HG03342 (cell line): ENCODE results near the gene GP1BB.
A peak's percentile ranks its signal among the peaks of the same experiment; 100 is the strongest.

Experiments
- ATAC-seq: cut with Tn5 transposase; IDR thresholded peaks from one replicate; pipeline ENCODE4 v1.9.1; 2021; ENCODE audit warnings: mild to moderate bottlenecking, moderate library complexity; ENCODE audit not compliant: unreplicated experiment

The GP1BB gene

GRCh38 chr22:19713650-19714311 lies 9.6 kb upstream of the GP1BB start:
- no peak for ATAC-seq

- ATAC-seq, result no peak
These were observed 8.8 kb upstream of the GP1BB start, which contains the start of gene SEPTIN5 for GRCh38 chr22:19714312-19715187. SEPTIN5 (plus strand) TSS chr22:19714503; CDS start chr22:19714589, 86 bp downstream.

GRCh38 chr22:19715188-19715930 lies 8.0 kb upstream of the GP1BB start:
- no peak for ATAC-seq

GRCh38 chr22:19716041-19716828 lies 7.1 kb upstream of the GP1BB start:
- ATAC-seq, result no peak

GRCh38 chr22:19716829-19717105 lies 6.6 kb upstream of the GP1BB start:
- no peak for ATAC-seq

GRCh38 chr22:19717181-19717580 lies 6.2 kb upstream of the GP1BB start:
- no peak for ATAC-seq

GRCh38 chr22:19717691-19718455 lies 5.5 kb upstream of the GP1BB start:
- ATAC-seq, result peak; percentile 64

- ATAC-seq, result no peak
These were observed 4.8 kb upstream of the GP1BB start for GRCh38 chr22:19718456-19719049.

- ATAC-seq, result no peak
These were observed 4.3 kb upstream of the GP1BB start for GRCh38 chr22:19719050-19719482.

- ATAC-seq, result no peak
These were observed 3.8 kb upstream of the GP1BB start for GRCh38 chr22:19719488-19720021.

- no peak for ATAC-seq
These were observed 3.0 kb upstream of the GP1BB start for GRCh38 chr22:19720150-19720827.

- ATAC-seq, result no peak
These were observed 2.4 kb upstream of the GP1BB start for GRCh38 chr22:19720999-19721329.

GRCh38 chr22:19721330-19722177 lies 1.8 kb upstream of the GP1BB start:
- ATAC-seq, result no peak

GRCh38 chr22:19722178-19722981 lies 959 bp upstream of the GP1BB start:
- ATAC-seq, result no peak

- ATAC-seq, result no peak
These were observed 432 bp upstream of the GP1BB start for GRCh38 chr22:19722982-19723231.

- ATAC-seq, result no peak
These were observed 866 bp downstream of the GP1BB start for GRCh38 chr22:19723983-19724827.
